Panc1 (cell line): Measurements from ENCODE around the gene CCDC197.

ENCODE experiments used
- SIN3A ChIP-seq: IDR thresholded peaks from 2 replicates; pipeline ENCODE4 v1.6.1; 2012; ENCODE audit warnings: low read depth, mild to moderate bottlenecking, low read length, moderate library complexity, borderline replicate concordance; ENCODE audit not compliant: insufficient read depth
- TCF7L2 ChIP-seq: IDR thresholded peaks from 2 replicates; pipeline ENCODE4 v1.6.1; 2011; ENCODE audit warnings: mild to moderate bottlenecking, low read depth, low read length, inconsistent platforms
- TF ChIP-seq, protein P1 (sequence below): fragments of 450-650 bp; IDR thresholded peaks from 2 replicates; pipeline ENCODE4 v1.5.1; 2017; ENCODE audit warnings: mild to moderate bottlenecking

DNA sequence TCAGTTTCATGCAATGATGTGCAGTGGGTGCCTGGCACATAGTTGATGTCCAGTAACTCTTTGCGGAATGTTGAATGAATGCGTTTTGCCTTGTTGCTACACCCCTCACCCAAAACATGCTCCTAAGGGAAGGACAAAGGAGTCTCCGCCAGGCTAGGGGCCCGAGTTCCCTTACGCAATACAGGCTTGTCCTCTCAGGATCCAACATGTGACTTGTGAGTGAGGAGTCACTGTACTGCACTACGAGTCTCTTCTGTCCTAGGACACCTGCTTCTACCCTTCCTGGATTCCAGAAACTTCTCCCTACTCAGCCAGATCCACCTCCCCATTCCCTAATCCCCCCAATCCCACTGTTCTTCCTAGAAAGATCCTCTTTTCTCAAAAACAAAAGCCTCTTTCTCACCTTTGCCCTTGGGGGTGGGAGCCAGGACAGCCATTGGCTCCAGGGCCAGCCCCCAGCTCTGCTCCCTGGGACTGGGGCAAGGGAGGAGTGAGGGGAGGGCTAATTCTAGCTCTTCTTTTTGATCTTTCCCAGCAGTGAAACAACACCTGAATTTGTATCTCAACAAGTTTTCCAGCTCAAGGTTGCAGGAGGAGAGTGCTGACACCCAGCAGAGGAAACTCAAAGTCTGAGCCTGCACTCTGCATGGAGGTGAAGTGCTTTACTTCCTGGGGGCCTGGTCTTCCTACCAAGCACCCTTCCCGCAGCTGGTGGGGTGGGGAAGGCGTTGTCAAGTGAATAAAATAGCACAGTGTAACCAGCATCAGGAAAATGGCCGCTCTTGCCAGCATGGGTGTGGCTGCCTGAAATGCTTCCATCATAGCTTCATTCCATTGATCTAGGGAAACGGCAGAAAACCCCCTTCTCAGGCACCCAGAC is 25.7 kb downstream of the CCDC197 start:
- TF ChIP-seq, protein P1, sequence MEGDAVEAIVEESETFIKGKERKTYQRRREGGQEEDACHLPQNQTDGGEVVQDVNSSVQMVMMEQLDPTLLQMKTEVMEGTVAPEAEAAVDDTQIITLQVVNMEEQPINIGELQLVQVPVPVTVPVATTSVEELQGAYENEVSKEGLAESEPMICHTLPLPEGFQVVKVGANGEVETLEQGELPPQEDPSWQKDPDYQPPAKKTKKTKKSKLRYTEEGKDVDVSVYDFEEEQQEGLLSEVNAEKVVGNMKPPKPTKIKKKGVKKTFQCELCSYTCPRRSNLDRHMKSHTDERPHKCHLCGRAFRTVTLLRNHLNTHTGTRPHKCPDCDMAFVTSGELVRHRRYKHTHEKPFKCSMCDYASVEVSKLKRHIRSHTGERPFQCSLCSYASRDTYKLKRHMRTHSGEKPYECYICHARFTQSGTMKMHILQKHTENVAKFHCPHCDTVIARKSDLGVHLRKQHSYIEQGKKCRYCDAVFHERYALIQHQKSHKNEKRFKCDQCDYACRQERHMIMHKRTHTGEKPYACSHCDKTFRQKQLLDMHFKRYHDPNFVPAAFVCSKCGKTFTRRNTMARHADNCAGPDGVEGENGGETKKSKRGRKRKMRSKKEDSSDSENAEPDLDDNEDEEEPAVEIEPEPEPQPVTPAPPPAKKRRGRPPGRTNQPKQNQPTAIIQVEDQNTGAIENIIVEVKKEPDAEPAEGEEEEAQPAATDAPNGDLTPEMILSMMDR, result no peak
- TF ChIP-seq TCF7L2 (no peak), SIN3A (no peak)
